Stomach (tissue), 9 donors: ENCODE measurements around the gene RCBTB2. TPM values are rescaled to one million over a fixed set of nuclear protein-coding genes. Genes with fewer than 3 reads are reported as not detected.

Experiments
- DNase-seq, 2 donors: peaks; one replicate each; pipeline versions ENCODE4 v3.0.0 to v3.0.0-alpha.2; 2013 to 2019
- H3K27ac ChIP-seq, 5 donors: fragments of 200-600 bp in 4 of 5; sonication (generic) in 4 of 5; one replicate each; pipeline ENCODE4 v1.5.1; 2013 to 2019; ENCODE audit warnings: mild to moderate bottlenecking in 1 of 5, moderate library complexity in 1 of 5
- H3K27me3 ChIP-seq, 3 donors: fragments of 200-600 bp; sonication (generic); one replicate each; pipeline ENCODE4 v1.5.1; 2017 to 2019; ENCODE audit warnings: mixed run types in 1 of 3
- H3K36me3 ChIP-seq, 4 donors: fragments of 200-600 bp; sonication (generic); 1 replicate in 3 of 4; 2 replicates in 1 of 4; pipeline ENCODE4 v1.5.1; 2016 to 2019
- H3K4me1 ChIP-seq, 4 donors: fragments of 200-600 bp; sonication (generic); one replicate each; pipeline ENCODE4 v1.5.1; 2016 to 2019
- H3K4me3 ChIP-seq, 4 donors: fragments of 200-600 bp; sonication (generic) in 3 of 4; one replicate each; pipeline ENCODE4 v1.5.1; 2016 to 2019; ENCODE audit warnings: mild to moderate bottlenecking in 1 of 4
- H3K9me3 ChIP-seq, 4 donors: fragments of 200-600 bp; sonication (generic); one replicate each; pipeline ENCODE4 v1.5.1; 2016 to 2019
- CTCF ChIP-seq, 7 experiments: fragments of 450-650 bp in 4 of 7; fragments of 200-600 bp in 3 of 7; sonication (generic) in 3 of 7; IDR thresholded peaks; one replicate each; pipeline ENCODE4 v1.5.1; 2016 to 2019; ENCODE audit warnings: antibody characterized with exemption in 7 of 7, control low read depth in 2 of 7, mild to moderate bottlenecking in 1 of 7
- EP300 ChIP-seq: sonication (generic); formaldehyde crosslinking; IDR thresholded peaks from one replicate; pipeline ENCODE4 v1.6.1; 2017; ENCODE audit warnings: antibody characterized with exemption
- POLR2A ChIP-seq, 4 donors: fragments of 450-650 bp; IDR thresholded peaks; one replicate each; pipeline ENCODE4 v1.6.1; 2016; ENCODE audit warnings: antibody characterized with exemption in 4 of 4, control low read depth in 2 of 4, mild to moderate bottlenecking in 1 of 4, moderate library complexity in 1 of 4
- POLR2AphosphoS5 ChIP-seq, 3 donors: sonication (generic); formaldehyde crosslinking; IDR thresholded peaks; one replicate each; pipeline ENCODE4 v1.6.1; 2016; ENCODE audit warnings: antibody characterized with exemption in 3 of 3
- WGBS, 5 donors: extraction: QIAGEN DNeasy Blood & Tissue Kit in 3 of 5; methylation state at CpG; one replicate each; pipeline versions ENCODE4 v1.1.5 to v1.1.7; 2013 to 2018; 5-methylcytosine and 5-hydroxymethylcytosine counted together
- intact Hi-C: fragments of 100-400 bp; cut with DNase I; formaldehyde crosslinking; loops from one replicate; pipeline ENCODE4 v1.15.1; 2023; ENCODE audit warnings: low total_unique reads
- polyA plus RNA-seq, 3 donors: library from polyadenylated mRNA; stranded (reverse); fragments of 200-250 nt; gene quantifications; one replicate each; pipeline ENCODE4 v1.2.3, GENCODE V29; 2013
- total RNA-seq, 5 donors: library from RNA; depleted of rRNA; stranded (reverse); fragments of >200 nt; gene quantifications; one replicate each; pipeline versions ENCODE4 v1.1.0 to v1.2.3, GENCODE V29; 2014 to 2016
- donor health status: healthy with polysubstance abuse.
- donor health status: Bipolar disorder and iron deficiency.
- donor health status: healthy.

The RCBTB2 gene
- total and polyA plus RNA-seq, 8 donors = 0.29 to 56.6 (median 7.6) TPM

- H3K27ac ChIP-seq = no peak overlapping the region
- TF ChIP-seq CTCF (IDR thresholded peaks at IDR 0.05) = no peak
- no peak for TF ChIP-seq EP300
- TF ChIP-seq POLR2A (IDR thresholded peaks at IDR 0.05) = no peak
- no peak for TF ChIP-seq POLR2AphosphoS5 (IDR thresholded peaks at IDR 0.05)
- peaks cover 0 to 16% (median 9%) of the 10 kb centered on the region in 4 donors for H3K4me1 ChIP-seq
- H3K9me3 ChIP-seq = no peaks in the 10 kb centered on the region
- H3K4me3 ChIP-seq = no peak overlapping the region
- no peaks in the 10 kb centered on the region for H3K27me3 ChIP-seq
- 89 to 94% (median 91%) methylated on average over 10 of the region's 10 CpGs for WGBS, 5 donors
- intact Hi-C loops = no loop called here
- no peak for DNase-seq
- H3K36me3 ChIP-seq = peaks cover 0 to 6% (median 3%) of the 10 kb centered on the region in 4 donors
Observed at GRCh38 chr13:48526286-48526685, 6.6 kb downstream of the RCBTB2 start.

- H3K27ac ChIP-seq = no peak overlapping the region
- no peak overlapping the region for H3K4me3 ChIP-seq
- DNase-seq = no peak
- intact Hi-C loops = no loop called here
- no peaks in the 10 kb centered on the region for H3K4me1 ChIP-seq
- H3K9me3 ChIP-seq = no peaks in the 10 kb centered on the region
- peaks cover 0 to 21% (median 15%) of the 10 kb centered on the region in 4 donors for H3K36me3 ChIP-seq
- 83 to 100% (median 96%) methylated on average over 1 of the region's 1 CpG for WGBS, 5 donors
- TF ChIP-seq POLR2AphosphoS5 (IDR thresholded peaks at IDR 0.05) = no peak
- no peak for TF ChIP-seq CTCF (IDR thresholded peaks at IDR 0.05)
- TF ChIP-seq POLR2A (IDR thresholded peaks at IDR 0.05) = no peak
- no peak for TF ChIP-seq EP300
- no peaks in the 10 kb centered on the region for H3K27me3 ChIP-seq
Observed at GRCh38 chr13:48518083-48518482, 14.8 kb downstream of the RCBTB2 start.

- Histone ChIP-seq H3K4me1 (no peaks in the 10 kb centered on the region), H3K27me3 (no peaks in the 10 kb centered on the region), H3K4me3 (no peak overlapping the region), H3K9me3 (no peaks in the 10 kb centered on the region), H3K36me3 (peaks cover 0 to 28% (median 26%) of the 10 kb centered on the region in 4 donors), H3K27ac (no peak overlapping the region)
- WGBS, 5 donors = 87 to 100% (median 95%) methylated on average over 6 of the region's 6 CpGs
- no peak for TF ChIP-seq POLR2AphosphoS5 (IDR thresholded peaks at IDR 0.05)
- TF ChIP-seq POLR2A (IDR thresholded peaks at IDR 0.05) = no peak
- no peak for TF ChIP-seq EP300
- no peak for TF ChIP-seq CTCF (IDR thresholded peaks at IDR 0.05)
- no peak for DNase-seq
- intact Hi-C loops = no loop called here
Observed at GRCh38 chr13:48515732-48516131, 17.1 kb downstream of the RCBTB2 start.

GRCh38 chr13:48514793-48515192, 18.1 kb downstream of the RCBTB2 start:
- Histone ChIP-seq H3K36me3 (peaks cover 0 to 36% (median 27%) of the 10 kb centered on the region in 4 donors), H3K4me3 (no peak overlapping the region), H3K4me1 (peaks cover 0 to 6% (median 0%) of the 10 kb centered on the region in 4 donors), H3K27me3 (no peaks in the 10 kb centered on the region), H3K27ac (no peak overlapping the region), H3K9me3 (no peaks in the 10 kb centered on the region)
- 85 to 90% (median 87%) methylated on average over 4 of the region's 4 CpGs for WGBS, 5 donors
- TF ChIP-seq POLR2A (IDR thresholded peaks at IDR 0.05) (no peak), POLR2AphosphoS5 (IDR thresholded peaks at IDR 0.05) (no peak), EP300 (no peak), CTCF (IDR thresholded peaks at IDR 0.05) (no peak)
- intact Hi-C loops = no loop called here
- no peak for DNase-seq
